ENCODE measurements around the gene SEC31A. TPM values are rescaled to one million over a fixed set of nuclear protein-coding genes. Genes with fewer than 3 reads are reported as not detected.
"Not testable (repeated sequence)": the region's sequence is repeated elsewhere in the genome, so short reads cannot be mapped to it uniquely, and the experiment has no call there.

Gene SEC31A
- total RNA-seq (2014; rRNA removed), result 179 and 189 TPM in 2 replicates
- polyA plus RNA-seq (2012), result 174 TPM

- DNase-seq (ENCODE audit: low read depth), result peak; percentile 91
Measured at GRCh38 chr4:82890901-82891706, at the start of gene SEC31A. Gene SEC31A, minus strand, starts transcription at chr4:82891153. Its CDS starts 9,217 bp downstream, at chr4:82881936.

- DNase-seq (ENCODE audit: low read depth), result no peak
Measured at GRCh38 chr4:82939414-82939813, 48.5 kb upstream of the SEC31A start.

- DNase-seq (ENCODE audit: low read depth), result no peak
Measured at GRCh38 chr4:82934441-82934840, 43.5 kb upstream of the SEC31A start.

GRCh38 chr4:82930848-82931755 is 40.1 kb upstream of the SEC31A start:
- DNase-seq (ENCODE audit: low read depth), result no peak

- no peak for DNase-seq (ENCODE audit: low read depth)
Measured at GRCh38 chr4:82921795-82922194, 30.8 kb upstream of the SEC31A start.

GRCh38 chr4:82919386-82919785 is 28.4 kb upstream of the SEC31A start:
- no peak for DNase-seq (ENCODE audit: low read depth)

GRCh38 chr4:82918091-82918490 is 27.1 kb upstream of the SEC31A start:
- DNase-seq (ENCODE audit: low read depth), result no peak

- DNase-seq (ENCODE audit: low read depth), result not testable (repeated sequence)
Measured at GRCh38 chr4:82913968-82914367, 23.0 kb upstream of the SEC31A start.

GRCh38 chr4:82913305-82913704 is 22.4 kb upstream of the SEC31A start:
- DNase-seq (ENCODE audit: low read depth), result no peak

GRCh38 chr4:82909326-82909725 is 18.4 kb upstream of the SEC31A start:
- DNase-seq (ENCODE audit: low read depth), result no peak

GRCh38 chr4:82906469-82906868 is 15.5 kb upstream of the SEC31A start:
- DNase-seq (ENCODE audit: low read depth), result no peak

GRCh38 chr4:82905205-82905604 is 14.3 kb upstream of the SEC31A start:
- DNase-seq (ENCODE audit: low read depth), result peak; percentile 76

- DNase-seq (ENCODE audit: low read depth), result no peak
Measured at GRCh38 chr4:82903737-82904136, 12.8 kb upstream of the SEC31A start.

- DNase-seq (ENCODE audit: low read depth), result no peak
Measured at GRCh38 chr4:82901183-82901718, 10.3 kb upstream of the SEC31A start.

GRCh38 chr4:82900411-82901182 is 9.6 kb upstream of the SEC31A start, which contains the start of gene THAP9:
Gene THAP9, plus strand, starts transcription at chr4:82900735. Its CDS starts 68 bp downstream, at chr4:82900803.
- peak; percentile 99 for DNase-seq (ENCODE audit: low read depth)

- no peak for DNase-seq (ENCODE audit: low read depth)
Measured at GRCh38 chr4:82900066-82900410, 9.1 kb upstream of the SEC31A start.

- peak; percentile 23 for DNase-seq (ENCODE audit: low read depth)
Measured at GRCh38 chr4:82899374-82900065, 8.6 kb upstream of the SEC31A start.

GRCh38 chr4:82898322-82899243 is 7.6 kb upstream of the SEC31A start:
- DNase-seq (ENCODE audit: low read depth), result peak; percentile 78

- no peak for DNase-seq (ENCODE audit: low read depth)
Measured at GRCh38 chr4:82896755-82897154, 5.8 kb upstream of the SEC31A start.

GRCh38 chr4:82893942-82894341 is 3.0 kb upstream of the SEC31A start:
- no peak for DNase-seq (ENCODE audit: low read depth)

All from LHCN-M2 (cell line).